Measurements from ENCODE around the gene ARHGEF7. TPM values are rescaled to one million over a fixed set of nuclear protein-coding genes. Genes with fewer than 3 reads are reported as not detected.

Gene ARHGEF7
- total RNA-seq, 2 donors from 2014 or later = 49.5 to 53.5 TPM

DNA sequence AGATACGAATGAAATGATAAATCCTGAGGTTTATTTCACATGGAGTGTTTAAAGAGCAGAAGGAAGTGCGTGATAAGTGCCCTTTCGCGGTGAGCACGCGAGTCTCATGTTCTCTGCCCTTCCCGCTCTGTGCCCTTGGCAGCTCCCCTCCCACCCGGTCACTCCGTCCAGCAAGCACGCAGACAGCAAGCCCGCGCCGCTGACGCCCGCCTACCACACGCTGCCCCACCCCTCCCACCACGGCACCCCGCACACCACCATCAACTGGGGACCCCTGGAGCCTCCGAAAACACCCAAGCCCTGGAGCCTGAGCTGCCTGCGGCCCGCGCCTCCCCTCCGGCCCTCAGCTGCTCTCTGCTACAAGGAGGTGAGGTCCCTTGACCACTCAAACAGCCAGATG lies 167.9 kb downstream of the ARHGEF7 start:
- H3K4me3 Mint-ChIP-seq = no peak overlapping the region

DNA sequence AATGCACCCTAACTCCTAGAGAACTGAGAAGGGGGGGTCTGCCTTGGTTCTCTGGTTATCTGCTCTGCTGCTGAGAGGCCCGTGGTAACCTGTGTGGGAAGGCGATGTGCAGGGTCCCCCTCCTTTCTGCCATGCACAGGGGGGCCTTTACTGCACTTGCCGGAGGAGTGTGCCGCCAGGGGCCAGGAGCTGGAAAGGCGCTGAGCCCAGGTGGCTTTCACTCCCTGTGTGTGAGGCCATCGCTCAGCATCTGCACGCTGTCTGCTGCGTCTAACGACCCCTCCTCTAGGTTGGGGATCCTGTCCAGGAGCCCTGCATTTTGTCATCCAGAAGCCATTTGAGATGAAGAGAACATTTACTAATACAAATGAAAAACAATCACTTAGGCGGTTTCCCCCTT lies 168.3 kb downstream of the ARHGEF7 start:
- peaks cover 70% of the 10 kb centered on the region for H3K36me3 Mint-ChIP-seq (ENCODE audit: low read depth)
- Histone ChIP-seq H3K9ac (ENCODE audit: extremely low read depth, low read length, poor library complexity, severe bottlenecking) (no peak overlapping the region), H3K9me3 (ENCODE audit: control insufficient read depth, low read length) (no peaks in the 10 kb centered on the region), H3K4me3 (ENCODE audit: low read length) (no peak overlapping the region), H3K36me3 (ENCODE audit: control insufficient read depth, insufficient read depth, low read length) (peaks cover 68% of the 10 kb centered on the region), H3K4me1 (ENCODE audit: control insufficient read depth, insufficient read depth, low read length) (no peaks in the 10 kb centered on the region), H3K27me3 (ENCODE audit: control insufficient read depth, insufficient read depth, low read length, poor library complexity, severe bottlenecking) (no peaks in the 10 kb centered on the region), H3K27ac (ENCODE audit: low read depth, low read length) (no peak overlapping the region)
- H3K4me1 Mint-ChIP-seq = no peaks in the 10 kb centered on the region
- WGBS, 2 experiments (ENCODE audit: insufficient coverage in 1 of 2, insufficient read length in 1 of 2) = 91 to 95% methylated on average over 7 to 10 of the region's 10 CpGs
- no peak overlapping the region for H3K4me3 Mint-ChIP-seq
- DNase-seq = no peak
- H3K9me3 Mint-ChIP-seq = no peaks in the 10 kb centered on the region
- H3K27me3 Mint-ChIP-seq (ENCODE audit: insufficient read depth) = no peaks in the 10 kb centered on the region
- TF ChIP-seq, protein P1, sequence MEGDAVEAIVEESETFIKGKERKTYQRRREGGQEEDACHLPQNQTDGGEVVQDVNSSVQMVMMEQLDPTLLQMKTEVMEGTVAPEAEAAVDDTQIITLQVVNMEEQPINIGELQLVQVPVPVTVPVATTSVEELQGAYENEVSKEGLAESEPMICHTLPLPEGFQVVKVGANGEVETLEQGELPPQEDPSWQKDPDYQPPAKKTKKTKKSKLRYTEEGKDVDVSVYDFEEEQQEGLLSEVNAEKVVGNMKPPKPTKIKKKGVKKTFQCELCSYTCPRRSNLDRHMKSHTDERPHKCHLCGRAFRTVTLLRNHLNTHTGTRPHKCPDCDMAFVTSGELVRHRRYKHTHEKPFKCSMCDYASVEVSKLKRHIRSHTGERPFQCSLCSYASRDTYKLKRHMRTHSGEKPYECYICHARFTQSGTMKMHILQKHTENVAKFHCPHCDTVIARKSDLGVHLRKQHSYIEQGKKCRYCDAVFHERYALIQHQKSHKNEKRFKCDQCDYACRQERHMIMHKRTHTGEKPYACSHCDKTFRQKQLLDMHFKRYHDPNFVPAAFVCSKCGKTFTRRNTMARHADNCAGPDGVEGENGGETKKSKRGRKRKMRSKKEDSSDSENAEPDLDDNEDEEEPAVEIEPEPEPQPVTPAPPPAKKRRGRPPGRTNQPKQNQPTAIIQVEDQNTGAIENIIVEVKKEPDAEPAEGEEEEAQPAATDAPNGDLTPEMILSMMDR (conservative IDR thresholded peaks at IDR 0.05) = no peak
- H3K27ac Mint-ChIP-seq = no peak overlapping the region

More for the DNA sequence above, 167.9 kb downstream of the ARHGEF7 start:
- Mint-ChIP-seq H3K27me3 (ENCODE audit: insufficient read depth) (no peaks in the 10 kb centered on the region), H3K9me3 (no peaks in the 10 kb centered on the region), H3K36me3 (ENCODE audit: low read depth) (peaks cover 74% of the 10 kb centered on the region), H3K4me1 (no peaks in the 10 kb centered on the region), H3K27ac (no peak overlapping the region)
- peak; percentile 20 for DNase-seq
- Histone ChIP-seq H3K9ac (ENCODE audit: extremely low read depth, low read length, poor library complexity, severe bottlenecking) (no peak overlapping the region), H3K9me3 (ENCODE audit: control insufficient read depth, low read length) (no peaks in the 10 kb centered on the region), H3K27me3 (ENCODE audit: control insufficient read depth, insufficient read depth, low read length, poor library complexity, severe bottlenecking) (no peaks in the 10 kb centered on the region), H3K36me3 (ENCODE audit: control insufficient read depth, insufficient read depth, low read length) (peaks cover 69% of the 10 kb centered on the region), H3K4me1 (ENCODE audit: control insufficient read depth, insufficient read depth, low read length) (no peaks in the 10 kb centered on the region), H3K4me3 (ENCODE audit: low read length) (no peak overlapping the region), H3K27ac (ENCODE audit: low read depth, low read length) (no peak overlapping the region)
- TF ChIP-seq, protein P1 (conservative IDR thresholded peaks at IDR 0.05) = no peak
- 97% methylated on average over 18 to 23 of the region's 23 CpGs for WGBS, 2 experiments (ENCODE audit: insufficient coverage in 1 of 2, insufficient read length in 1 of 2)

DNA sequence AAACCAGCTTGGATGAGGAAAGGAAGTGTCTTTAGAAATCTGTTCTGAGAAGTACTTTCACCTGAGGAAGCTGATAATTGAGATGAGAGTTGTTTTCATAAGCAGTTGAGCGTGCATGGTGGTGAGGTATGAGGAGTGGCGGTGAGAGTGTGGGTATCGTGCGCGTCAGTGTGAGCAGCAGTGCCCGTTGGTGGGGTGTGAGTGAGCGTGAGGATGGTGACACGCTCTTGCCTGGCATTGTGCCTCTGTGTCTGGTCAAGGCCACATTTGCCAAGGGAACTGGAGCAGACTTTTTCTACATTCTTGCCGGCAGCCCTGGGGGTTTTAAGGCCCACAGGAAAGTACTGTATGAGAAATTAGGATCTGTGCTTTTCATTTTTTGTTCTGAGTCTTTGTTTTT lies 168.9 kb downstream of the ARHGEF7 start:
- whole genome bisulfite sequencing, 2 experiments (ENCODE audit: insufficient coverage in 1 of 2, insufficient read length in 1 of 2) = 96% methylated on average over 3 to 9 of the region's 9 CpGs
- H3K36me3 Mint-ChIP-seq (ENCODE audit: low read depth) = peaks cover 68% of the 10 kb centered on the region
- Histone ChIP-seq H3K4me1 (ENCODE audit: control insufficient read depth, insufficient read depth, low read length) (no peaks in the 10 kb centered on the region), H3K4me3 (ENCODE audit: low read length) (no peak overlapping the region), H3K27me3 (ENCODE audit: control insufficient read depth, insufficient read depth, low read length, poor library complexity, severe bottlenecking) (no peaks in the 10 kb centered on the region), H3K36me3 (ENCODE audit: control insufficient read depth, insufficient read depth, low read length) (peaks cover 66% of the 10 kb centered on the region), H3K9ac (ENCODE audit: extremely low read depth, low read length, poor library complexity, severe bottlenecking) (no peak overlapping the region), H3K9me3 (ENCODE audit: control insufficient read depth, low read length) (no peaks in the 10 kb centered on the region), H3K27ac (ENCODE audit: low read depth, low read length) (no peak overlapping the region)
- H3K4me3 Mint-ChIP-seq = no peak overlapping the region
- H3K4me1 Mint-ChIP-seq = no peaks in the 10 kb centered on the region
- TF ChIP-seq, protein P1 (conservative IDR thresholded peaks at IDR 0.05) = no peak
- H3K27me3 Mint-ChIP-seq (ENCODE audit: insufficient read depth) = no peaks in the 10 kb centered on the region
- no peaks in the 10 kb centered on the region for H3K9me3 Mint-ChIP-seq
- no peak overlapping the region for H3K27ac Mint-ChIP-seq
- DNase-seq = peak; percentile 28
